H9 (cell line): ENCODE measurements around the gene PPP1R16B. TPM values are rescaled to one million over a fixed set of nuclear protein-coding genes. Genes with fewer than 3 reads are reported as not detected.

ENCODE experiments used
- DNase-seq: peaks from one replicate; pipeline ENCODE4 v3.0.0-alpha.2; 2017
- H2AFZ ChIP-seq: one replicate; pipeline ENCODE4 v1.6.1; 2013; ENCODE audit warnings: mild to moderate bottlenecking, low read length, control low read depth, moderate library complexity
- H2AK5ac ChIP-seq: 2 replicates; pipeline ENCODE4 v1.6.1; 2013; ENCODE audit warnings: low read length, control low read depth, mixed read lengths; ENCODE audit not compliant: insufficient read length
- H2BK120ac ChIP-seq: one replicate; pipeline ENCODE4 v1.6.1; 2013; ENCODE audit warnings: low read depth, mild to moderate bottlenecking, low read length, control low read depth, inconsistent platforms; ENCODE audit not compliant: poor library complexity, severe bottlenecking
- H2BK12ac ChIP-seq: 2 replicates; pipeline ENCODE4 v1.6.1; 2013; ENCODE audit warnings: low read length, control low read depth, mixed read lengths, low read depth; ENCODE audit not compliant: insufficient read length
- H2BK15ac ChIP-seq: 2 replicates; pipeline ENCODE4 v1.6.1; 2013; ENCODE audit warnings: low read depth, low read length, control low read depth
- H2BK20ac ChIP-seq: one replicate; pipeline ENCODE4 v1.6.1; 2013; ENCODE audit warnings: low read depth, mild to moderate bottlenecking, low read length, control low read depth, inconsistent platforms; ENCODE audit not compliant: poor library complexity, severe bottlenecking
- H2BK5ac ChIP-seq: 2 replicates; pipeline ENCODE4 v1.6.1; 2013; ENCODE audit warnings: low read length, control low read depth, mixed read lengths; ENCODE audit not compliant: insufficient read length
- H3K14ac ChIP-seq: 2 replicates; pipeline ENCODE4 v1.6.1; 2013; ENCODE audit warnings: low read length, control low read depth; ENCODE audit not compliant: insufficient read depth
- H3K18ac ChIP-seq: 2 replicates; pipeline ENCODE4 v1.6.1; 2013; ENCODE audit warnings: low read depth, mild to moderate bottlenecking, mixed read lengths, low read length, control low read depth; ENCODE audit not compliant: insufficient read length
- H3K23ac ChIP-seq: 2 replicates; pipeline ENCODE4 v1.6.1; 2013; ENCODE audit warnings: low read length, control low read depth, mixed read lengths, low read depth; ENCODE audit not compliant: insufficient read length
- H3K23me2 ChIP-seq: 2 replicates; pipeline ENCODE4 v1.6.1; 2013; ENCODE audit warnings: low read depth, mild to moderate bottlenecking, mixed read lengths, low read length, control low read depth; ENCODE audit not compliant: insufficient read length, poor library complexity, severe bottlenecking
- H3K27ac ChIP-seq: 2 replicates; pipeline ENCODE4 v1.5.1; 2013; ENCODE audit warnings: low read length, control low read depth, mixed read lengths, low read depth; ENCODE audit not compliant: insufficient read length
- H3K27me3 ChIP-seq: 2 replicates; pipeline ENCODE4 v1.6.1; 2013; ENCODE audit warnings: low read length, control low read depth, inconsistent platforms; ENCODE audit not compliant: insufficient read depth
- H3K4ac ChIP-seq: 2 replicates; pipeline ENCODE4 v1.6.1; 2013; ENCODE audit warnings: low read depth, mild to moderate bottlenecking, control low read depth, inconsistent platforms, low read length, moderate library complexity
- H3K4me1 ChIP-seq: 2 replicates; pipeline ENCODE4 v1.6.1; 2013; ENCODE audit warnings: low read length, control low read depth, inconsistent platforms; ENCODE audit not compliant: insufficient read depth
- H3K4me2 ChIP-seq: 2 replicates; pipeline ENCODE4 v1.6.1; 2013; ENCODE audit warnings: low read length, control low read depth, mixed read lengths; ENCODE audit not compliant: insufficient read length, insufficient read depth
- H3K56ac ChIP-seq: 2 replicates; pipeline ENCODE4 v1.6.1; 2013; ENCODE audit warnings: low read depth, mild to moderate bottlenecking, mixed read lengths, low read length, control low read depth; ENCODE audit not compliant: insufficient read length
- H3K79me1 ChIP-seq: 2 replicates; pipeline ENCODE4 v1.6.1; 2013; ENCODE audit warnings: low read depth, mild to moderate bottlenecking, moderate library complexity, low read length, control low read depth, inconsistent platforms; ENCODE audit not compliant: insufficient read depth, poor library complexity, severe bottlenecking
- H3K79me2 ChIP-seq: 2 replicates; pipeline ENCODE4 v1.6.1; 2013; ENCODE audit warnings: low read length, control low read depth, inconsistent platforms; ENCODE audit not compliant: insufficient read depth
- H3K9ac ChIP-seq: 2 replicates; pipeline ENCODE4 v1.6.1; 2013; ENCODE audit warnings: low read length, control low read depth, mixed read lengths; ENCODE audit not compliant: insufficient read length; ENCODE audit errors: extremely low read depth
- H3K9me3 ChIP-seq: one replicate; pipeline ENCODE4 v1.6.1; 2013; ENCODE audit warnings: low read depth, low read length, inconsistent platforms; ENCODE audit not compliant: control insufficient read depth
- H3T11ph ChIP-seq: one replicate; pipeline ENCODE4 v1.6.1; 2013; ENCODE audit warnings: mild to moderate bottlenecking, low read length, control low read depth, inconsistent platforms
- H4K20me1 ChIP-seq: one replicate; pipeline ENCODE4 v1.6.1; 2013; ENCODE audit not compliant: control insufficient read depth, insufficient read length, insufficient read depth
- H4K5ac ChIP-seq: 2 replicates; pipeline ENCODE4 v1.6.1; 2013; ENCODE audit warnings: low read depth, mild to moderate bottlenecking, mixed read lengths, low read length, control low read depth; ENCODE audit not compliant: insufficient read length
- H4K8ac ChIP-seq: replicated peaks from 2 replicates; pipeline ENCODE4 v1.6.1; 2013; ENCODE audit warnings: low read length, control low read depth, mixed read lengths, low read depth; ENCODE audit not compliant: insufficient read length
- H4K91ac ChIP-seq: 2 replicates; pipeline ENCODE4 v1.6.1; 2013; ENCODE audit warnings: low read depth, mild to moderate bottlenecking, moderate library complexity, mixed read lengths, low read length, control low read depth; ENCODE audit not compliant: insufficient read length
- H3K27ac Mint-ChIP-seq, 3 experiments: 2 replicates in 2 of 3; 3 replicates in 1 of 3; pipeline ENCODE4 v1.8.0; 2020 to 2021; ENCODE audit warnings: mixed read lengths in 3 of 3, mild to moderate bottlenecking in 1 of 3, moderate library complexity in 1 of 3
- H3K27me3 Mint-ChIP-seq: 2 replicates; pipeline ENCODE4 v1.8.0; 2021; ENCODE audit warnings: low read depth, mild to moderate bottlenecking, moderate library complexity, mixed read lengths
- H3K36me3 Mint-ChIP-seq, 3 experiments: 2 replicates in 2 of 3; 3 replicates in 1 of 3; pipeline ENCODE4 v1.8.0; 2020 to 2021; ENCODE audit warnings: low read depth in 3 of 3, mixed read lengths in 3 of 3; ENCODE audit not compliant: insufficient read depth in 1 of 3
- H3K4me1 Mint-ChIP-seq, 2 experiments: 2 replicates each; pipeline ENCODE4 v1.8.0; 2020; ENCODE audit warnings: mixed read lengths in 2 of 2
- H3K4me3 Mint-ChIP-seq, 2 experiments: 2 replicates in 1 of 2; 3 replicates in 1 of 2; pipeline ENCODE4 v1.8.0; 2020 to 2021; ENCODE audit warnings: mild to moderate bottlenecking in 2 of 2, mixed read lengths in 2 of 2, moderate library complexity in 1 of 2
- H3K9me3 Mint-ChIP-seq, 2 experiments: 2 replicates in 1 of 2; 3 replicates in 1 of 2; pipeline ENCODE4 v1.8.0; 2020; ENCODE audit warnings: mild to moderate bottlenecking in 2 of 2, mixed read lengths in 2 of 2, moderate library complexity in 1 of 2
- CTCF ChIP-seq: fragments of 200-600 bp; sonication (generic); conservative IDR thresholded peaks from 3 replicates; pipeline ENCODE4 v1.8.0; 2021; ENCODE audit warnings: antibody characterized with exemption, mild to moderate bottlenecking
- WGBS: extraction: QIAGEN DNeasy Blood & Tissue Kit; methylation state at CpG from one replicate; pipeline ENCODE4 v1.1.7; 2013; ENCODE audit warnings: missing lambda C conversion rate, low lambda C conversion rate, mixed read lengths; ENCODE audit not compliant: insufficient read length; ENCODE audit errors: extremely low coverage; 5-methylcytosine and 5-hydroxymethylcytosine counted together
- total RNA-seq: library from RNA; stranded (reverse); gene quantifications from 2 replicates; pipeline ENCODE4 v1.2.1, GENCODE V29; 2021

Gene PPP1R16B
- total RNA-seq, 1 experiment from 2014 or later: 8.2 TPM

GRCh38 chr20:38811769-38812168 lies 6.3 kb downstream of the PPP1R16B start:
- no peak overlapping the region for H3K4me3 Mint-ChIP-seq
- no peak overlapping the region for H4K8ac ChIP-seq
- H4K91ac ChIP-seq: no peak overlapping the region
- no peak overlapping the region for H3K27ac ChIP-seq
- H2BK20ac ChIP-seq: no peak overlapping the region
- no peak overlapping the region for H2BK5ac ChIP-seq
- H3K14ac ChIP-seq: no peak overlapping the region
- TF ChIP-seq CTCF: no peak
- H3K79me2 ChIP-seq: no peaks in the 10 kb centered on the region
- peaks cover 3% of the 10 kb centered on the region for H3K23me2 ChIP-seq
- H3K9me3 Mint-ChIP-seq: no peaks in the 10 kb centered on the region
- no peak overlapping the region for H3K4me2 ChIP-seq
- no peaks in the 10 kb centered on the region for H3K27me3 ChIP-seq
- no peak overlapping the region for H3K4ac ChIP-seq
- no peak overlapping the region for H3K27ac Mint-ChIP-seq
- H3T11ph ChIP-seq: no peak overlapping the region
- H4K5ac ChIP-seq: no peak overlapping the region
- no peak overlapping the region for H2BK15ac ChIP-seq
- H3K9me3 ChIP-seq: no peaks in the 10 kb centered on the region
- no peaks in the 10 kb centered on the region for H4K20me1 ChIP-seq
- no peak overlapping the region for H2BK12ac ChIP-seq
- no peak overlapping the region for H2AFZ ChIP-seq
- H3K36me3 Mint-ChIP-seq: peaks cover 0 to 6% (median 0%) of the 10 kb centered on the region in 3 experiments; a peak in 4 of 7 replicates
- peaks cover 25% of the 10 kb centered on the region for H3K27me3 Mint-ChIP-seq
- no CpG with 5 or more reads among the region's 4 CpGs for WGBS
- DNase-seq: no peak
- no peaks in the 10 kb centered on the region for H3K79me1 ChIP-seq
- H3K18ac ChIP-seq: no peak overlapping the region
- peaks cover 3% of the 10 kb centered on the region; the same call in 1 of the 2 replicates for H3K4me1 ChIP-seq
- no peak overlapping the region for H3K9ac ChIP-seq
- no peak overlapping the region for H3K56ac ChIP-seq
- no peak overlapping the region for H2AK5ac ChIP-seq
- no peak overlapping the region for H2BK120ac ChIP-seq
- no peak overlapping the region for H3K23ac ChIP-seq
- H3K4me1 Mint-ChIP-seq: peaks cover 16 to 24% of the 10 kb centered on the region in 2 experiments
